GM20000 (cell line): ENCODE results near the gene KCNH4.
A peak's percentile ranks its signal among the peaks of the same experiment; 100 is the strongest.

Source experiments
- DNase-seq: peaks from one replicate; pipeline ENCODE4 v3.0.0; 2012; ENCODE audit warnings: low spot score
- CTCF ChIP-seq: IDR thresholded peaks from 2 replicates; pipeline ENCODE4 v1.5.1; 2012; ENCODE audit warnings: mild to moderate bottlenecking, control low read depth; ENCODE audit errors: extremely low read depth, missing control alignments

The KCNH4 gene

GRCh38 chr17:42138749-42139492 lies 42.0 kb downstream of the KCNH4 start:
- no peak for TF ChIP-seq CTCF

DNA sequence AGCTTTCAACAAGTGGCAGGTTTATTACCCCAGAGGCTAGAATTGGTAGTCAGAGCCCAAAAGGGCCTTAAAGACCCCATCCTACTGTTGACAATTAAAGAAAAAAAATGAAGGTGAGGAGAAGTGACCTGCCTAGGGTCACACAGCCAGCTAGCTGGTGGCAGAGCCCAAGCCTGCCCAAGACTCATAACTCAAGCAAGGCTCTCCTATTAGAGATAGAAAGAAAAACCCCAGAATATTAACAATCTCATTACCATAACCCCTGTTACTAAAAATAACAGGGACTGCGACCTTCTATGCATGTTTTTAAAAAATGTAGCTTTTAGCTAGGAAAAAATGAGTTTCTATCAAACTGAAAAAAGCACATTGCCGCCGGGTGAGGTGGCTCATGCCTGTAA lies 44.3 kb downstream of the KCNH4 start:
- TF ChIP-seq CTCF, result no peak
- DNase-seq, result no peak

More at GRCh38 chr17:42138749-42139492, 42.0 kb downstream of the KCNH4 start:
- no peak for DNase-seq

- no peak for DNase-seq
- no peak for TF ChIP-seq CTCF
Measured at GRCh38 chr17:42135664-42136653, 45.0 kb downstream of the KCNH4 start.

GRCh38 chr17:42135151-42135550 lies 45.8 kb downstream of the KCNH4 start:
- DNase-seq, result no peak
- no peak for TF ChIP-seq CTCF

DNA sequence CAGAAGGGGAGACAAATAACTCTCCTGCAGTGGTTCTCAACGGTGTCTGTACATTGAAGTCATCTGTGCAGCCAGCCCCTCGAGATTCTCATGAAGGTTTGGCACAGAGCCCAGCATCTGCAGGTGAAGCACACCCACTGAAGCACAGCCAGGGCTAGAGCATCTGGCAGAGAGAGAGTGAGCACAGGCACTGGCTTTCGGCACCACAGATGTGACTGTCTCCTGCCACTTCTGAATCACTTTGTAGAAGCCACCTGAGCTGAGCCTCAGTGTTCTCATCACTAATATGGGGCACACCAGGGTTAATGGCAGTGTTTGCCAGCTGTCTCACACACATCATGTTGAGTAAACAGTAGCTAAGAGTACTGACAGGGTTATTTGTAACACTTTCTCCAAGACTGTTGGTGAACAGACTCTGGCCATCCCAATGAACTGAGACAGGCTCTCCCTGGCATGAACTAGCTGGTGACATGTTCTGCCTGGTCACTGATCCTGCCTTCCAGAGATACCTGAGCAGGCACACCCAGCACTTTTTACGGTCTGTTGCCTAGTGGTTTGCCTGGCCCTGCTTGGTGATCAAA lies 47.4 kb downstream of the KCNH4 start:
- no peak for TF ChIP-seq CTCF
- DNase-seq, result peak; percentile 63

DNA sequence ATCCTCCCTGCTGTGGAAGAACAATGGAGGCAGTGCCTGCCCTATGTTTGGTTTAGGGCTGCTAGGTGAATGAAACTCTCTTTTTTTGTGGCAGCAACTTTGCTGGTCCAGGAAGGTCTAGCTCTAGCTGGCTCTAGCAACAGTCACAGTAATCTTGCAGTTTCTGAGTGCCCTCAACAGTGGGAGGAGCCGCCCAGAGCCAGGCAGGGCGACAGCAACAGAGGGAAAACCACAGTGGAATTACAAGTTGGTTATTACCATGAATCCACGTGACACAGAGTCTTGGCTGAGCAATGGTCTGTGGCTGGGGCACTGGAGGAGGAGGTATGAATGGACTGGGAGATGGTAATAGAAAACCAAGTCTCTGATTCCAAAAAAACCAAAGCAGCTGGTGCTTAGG lies 48.0 kb downstream of the KCNH4 start:
- TF ChIP-seq CTCF, result no peak
- no peak for DNase-seq
